ENCODE measurements around the gene BTBD9. TPM values are rescaled to one million over a fixed set of nuclear protein-coding genes. Genes with fewer than 3 reads are reported as not detected.
A peak's percentile ranks its signal among the peaks of the same experiment; 100 is the strongest.

The BTBD9 gene
- total RNA-seq, 4 donors from 2014 or later: 10.6 to 16.6 (median 15.1) TPM

DNA sequence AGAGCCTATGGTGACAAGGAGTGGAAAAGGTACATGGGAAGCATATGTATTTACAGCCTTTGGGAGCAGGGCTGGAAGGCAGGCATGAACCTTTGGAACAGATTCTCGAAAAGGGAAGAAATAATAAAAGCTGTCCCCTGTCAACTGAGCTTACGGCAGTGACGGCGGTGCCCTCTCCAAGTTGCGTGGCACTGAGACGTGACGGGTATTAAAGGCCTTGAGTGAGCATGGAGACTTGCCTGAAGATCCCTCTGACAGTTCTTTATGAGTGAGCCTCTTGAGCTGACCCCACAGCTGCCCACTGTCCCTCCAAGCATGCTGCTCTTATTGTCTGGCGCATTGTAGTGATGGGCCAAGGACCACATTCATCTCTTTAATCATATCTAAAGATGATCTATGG, 431.7 kb downstream of the BTBD9 start:
- no peak overlapping the region for H3K4me3 ChIP-seq (ENCODE audit: low read depth, poor library complexity, severe bottlenecking)
- 96% methylated on average over 8 of the region's 8 CpGs for WGBS, 2 donors
- DNase-seq (ENCODE audit: low spot score in 2 of 2): peak in 1 of 2 donors; percentile 65
- TF ChIP-seq, protein P1, sequence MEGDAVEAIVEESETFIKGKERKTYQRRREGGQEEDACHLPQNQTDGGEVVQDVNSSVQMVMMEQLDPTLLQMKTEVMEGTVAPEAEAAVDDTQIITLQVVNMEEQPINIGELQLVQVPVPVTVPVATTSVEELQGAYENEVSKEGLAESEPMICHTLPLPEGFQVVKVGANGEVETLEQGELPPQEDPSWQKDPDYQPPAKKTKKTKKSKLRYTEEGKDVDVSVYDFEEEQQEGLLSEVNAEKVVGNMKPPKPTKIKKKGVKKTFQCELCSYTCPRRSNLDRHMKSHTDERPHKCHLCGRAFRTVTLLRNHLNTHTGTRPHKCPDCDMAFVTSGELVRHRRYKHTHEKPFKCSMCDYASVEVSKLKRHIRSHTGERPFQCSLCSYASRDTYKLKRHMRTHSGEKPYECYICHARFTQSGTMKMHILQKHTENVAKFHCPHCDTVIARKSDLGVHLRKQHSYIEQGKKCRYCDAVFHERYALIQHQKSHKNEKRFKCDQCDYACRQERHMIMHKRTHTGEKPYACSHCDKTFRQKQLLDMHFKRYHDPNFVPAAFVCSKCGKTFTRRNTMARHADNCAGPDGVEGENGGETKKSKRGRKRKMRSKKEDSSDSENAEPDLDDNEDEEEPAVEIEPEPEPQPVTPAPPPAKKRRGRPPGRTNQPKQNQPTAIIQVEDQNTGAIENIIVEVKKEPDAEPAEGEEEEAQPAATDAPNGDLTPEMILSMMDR (IDR thresholded peaks at IDR 0.05): no peak
- no peak for TF ChIP-seq POLR2A (IDR thresholded peaks at IDR 0.05)
- intact Hi-C loops (cut with DNase I; ENCODE audit: low total_unique reads): no loop called here

DNA sequence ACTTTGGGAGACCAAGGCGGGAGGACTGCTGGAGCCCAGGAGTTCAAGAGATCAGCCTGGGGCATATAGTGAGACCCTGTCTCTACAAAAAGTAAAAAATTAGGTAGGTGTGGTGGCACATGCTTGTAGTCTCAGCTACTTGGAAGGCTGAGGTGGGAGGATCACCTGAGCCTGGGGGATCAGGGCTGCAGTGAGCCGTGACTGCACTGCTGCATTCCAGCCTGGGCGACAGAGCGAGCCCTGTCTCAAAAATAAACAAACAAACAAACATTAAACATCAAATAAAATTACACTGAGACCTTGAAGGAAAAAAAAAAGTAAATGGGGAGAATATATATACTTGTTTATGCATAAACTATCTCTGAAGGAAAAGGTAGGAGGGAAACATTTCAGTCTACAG, 432.4 kb downstream of the BTBD9 start:
- intact Hi-C loops (cut with DNase I; ENCODE audit: low total_unique reads): no loop called here
- WGBS, 2 donors: 87 to 94% methylated on average over 4 of the region's 4 CpGs
- H3K4me3 ChIP-seq (ENCODE audit: low read depth, poor library complexity, severe bottlenecking): no peak overlapping the region
- DNase-seq (ENCODE audit: low spot score in 2 of 2): peak in 1 of 2 donors; percentile 46
- TF ChIP-seq POLR2A (IDR thresholded peaks at IDR 0.05): no peak
- TF ChIP-seq, protein P1 (IDR thresholded peaks at IDR 0.05): no peak

DNA sequence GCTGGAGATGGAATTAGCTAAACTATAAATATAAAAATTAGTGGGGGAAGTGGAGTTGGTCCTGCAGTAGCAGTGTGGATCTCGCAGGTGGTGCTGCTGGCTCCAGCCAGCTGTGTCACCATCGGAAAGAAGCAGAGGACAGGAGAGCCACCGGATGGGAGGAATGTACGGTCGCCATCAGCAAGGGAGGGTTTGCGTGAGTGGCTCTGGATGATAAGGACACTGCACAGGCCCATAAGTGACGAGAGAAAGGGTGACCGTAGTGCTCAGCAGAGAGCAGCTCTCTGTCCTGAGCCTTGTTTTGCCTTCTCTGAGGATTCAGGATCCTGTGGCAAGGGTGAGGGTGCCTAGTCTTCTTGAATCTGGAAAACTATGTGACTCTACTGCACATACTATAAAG, 441.5 kb downstream of the BTBD9 start:
- DNase-seq (ENCODE audit: low spot score in 2 of 2): peak in 1 of 2 donors; percentile 29
- H3K4me3 ChIP-seq (ENCODE audit: low read depth, poor library complexity, severe bottlenecking): no peak overlapping the region
- intact Hi-C loops (cut with DNase I; ENCODE audit: low total_unique reads): no loop called here
- no peak for TF ChIP-seq POLR2A (IDR thresholded peaks at IDR 0.05)
- TF ChIP-seq, protein P1 (IDR thresholded peaks at IDR 0.05): no peak
- whole genome bisulfite sequencing, 2 donors: 94% methylated on average over 8 of the region's 8 CpGs

DNA sequence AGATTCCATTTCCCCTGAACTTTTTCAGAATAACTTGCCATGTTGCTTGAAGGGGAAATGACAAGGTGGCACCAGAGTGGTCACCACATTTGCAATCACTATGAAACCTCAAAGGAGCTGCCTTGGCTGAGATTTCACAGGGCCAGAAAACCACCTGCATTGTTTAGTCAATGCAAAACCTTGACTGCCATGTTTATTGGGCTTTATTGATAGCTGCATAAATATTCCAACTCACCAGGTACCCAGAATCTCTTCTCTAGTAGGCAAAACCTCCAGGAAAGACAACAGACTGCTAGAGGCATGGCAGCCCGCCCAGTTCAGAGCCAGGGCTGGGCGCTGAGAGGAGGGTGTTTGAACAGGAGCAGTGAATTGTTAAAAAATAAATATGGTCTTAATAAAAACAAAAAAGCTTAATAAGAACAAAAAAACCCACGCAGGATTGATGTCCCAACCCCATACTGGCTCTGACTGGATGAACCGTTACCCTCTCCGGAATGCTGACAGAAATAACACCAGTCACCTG, 444.6 kb downstream of the BTBD9 start:
- intact Hi-C loops (cut with DNase I; ENCODE audit: low total_unique reads): no loop called here

DNA sequence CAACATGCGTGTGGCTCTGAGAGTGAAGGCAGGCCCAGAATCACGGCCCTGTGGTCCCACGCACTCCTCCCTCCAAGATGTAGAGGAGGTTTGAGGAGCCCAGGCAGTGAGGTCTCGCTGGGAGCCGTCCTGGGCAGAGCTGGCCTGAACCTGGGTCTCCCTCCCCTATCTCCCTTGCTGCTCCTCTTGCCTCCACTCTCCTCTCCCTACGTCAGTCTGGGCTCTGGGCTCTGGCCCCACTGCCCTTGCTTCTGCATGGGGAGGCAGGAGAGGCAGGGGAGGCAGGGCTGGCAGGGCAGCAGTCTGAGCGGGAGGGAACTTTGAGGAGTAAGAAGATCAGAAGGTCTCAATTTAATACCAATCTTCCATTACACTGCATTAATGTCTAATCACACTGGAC, 445.1 kb downstream of the BTBD9 start:
- WGBS, 2 donors: 84 to 98% methylated on average over 7 of the region's 7 CpGs
- intact Hi-C loops (cut with DNase I; ENCODE audit: low total_unique reads): no loop called here
- DNase-seq (ENCODE audit: low spot score in 2 of 2): peak in 1 of 2 donors; percentile 50
- no peak overlapping the region for H3K4me3 ChIP-seq (ENCODE audit: low read depth, poor library complexity, severe bottlenecking)
- TF ChIP-seq, protein P1 (IDR thresholded peaks at IDR 0.05): no peak
- no peak for TF ChIP-seq POLR2A (IDR thresholded peaks at IDR 0.05)

More for the DNA sequence above, 444.6 kb downstream of the BTBD9 start:
- peak in 1 of 2 donors; percentile 31 for DNase-seq (ENCODE audit: low spot score in 2 of 2)
- 87 to 90% methylated on average over 5 of the region's 5 CpGs for WGBS, 2 donors
- H3K4me3 ChIP-seq (ENCODE audit: low read depth, poor library complexity, severe bottlenecking): no peak overlapping the region
- TF ChIP-seq, protein P1 (IDR thresholded peaks at IDR 0.05): no peak
- TF ChIP-seq POLR2A (IDR thresholded peaks at IDR 0.05): no peak

DNA sequence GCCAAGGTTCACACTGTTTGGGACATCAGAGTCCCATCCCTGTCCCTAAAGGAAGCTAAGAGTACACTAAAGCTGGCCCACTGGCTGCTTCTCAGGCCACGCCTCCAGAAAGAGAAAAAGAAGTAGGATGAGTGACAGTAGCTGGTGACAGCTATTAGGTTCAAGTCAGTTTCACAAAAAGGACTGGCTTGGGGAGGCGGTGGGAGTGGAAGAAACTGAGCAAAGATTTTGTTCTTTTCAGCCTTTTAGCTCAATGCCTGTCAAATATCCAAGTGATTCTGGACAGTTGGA, 445.5 kb downstream of the BTBD9 start:
- intact Hi-C loops (cut with DNase I; ENCODE audit: low total_unique reads): no loop called here
- no peak for TF ChIP-seq POLR2A (IDR thresholded peaks at IDR 0.05)
- TF ChIP-seq, protein P1 (IDR thresholded peaks at IDR 0.05): no peak
- H3K4me3 ChIP-seq (ENCODE audit: low read depth, poor library complexity, severe bottlenecking): no peak overlapping the region
- 98 to 100% methylated on average over 2 of the region's 2 CpGs for WGBS, 2 donors
- no peak for DNase-seq (ENCODE audit: low spot score in 2 of 2)

Data from lower leg skin (tissue), 4 donors.